Endothelial cell (in vitro differentiated cells): ENCODE measurements around the gene TAF1B. TPM values are rescaled to one million over a fixed set of nuclear protein-coding genes. Genes with fewer than 3 reads are reported as not detected.

Source experiments
- DNase-seq: peaks from one replicate; pipeline ENCODE4 v3.0.0; 2021; ENCODE audit warnings: low spot score
- H3K27ac Mint-ChIP-seq: one replicate; pipeline ENCODE4 v1.8.0; 2021; ENCODE audit warnings: mixed read lengths, inconsistent platforms; ENCODE audit not compliant: unreplicated experiment
- H3K27me3 Mint-ChIP-seq: one replicate; pipeline ENCODE4 v1.8.0; 2021; ENCODE audit warnings: mild to moderate bottlenecking, moderate library complexity, mixed read lengths, inconsistent platforms; ENCODE audit not compliant: unreplicated experiment
- H3K36me3 Mint-ChIP-seq: one replicate; pipeline ENCODE4 v1.8.0; 2021; ENCODE audit warnings: mild to moderate bottlenecking, low read depth, mixed read lengths, inconsistent platforms; ENCODE audit not compliant: unreplicated experiment
- H3K4me1 Mint-ChIP-seq: one replicate; pipeline ENCODE4 v1.8.0; 2021; ENCODE audit warnings: mild to moderate bottlenecking, mixed read lengths, inconsistent platforms; ENCODE audit not compliant: unreplicated experiment
- H3K4me3 Mint-ChIP-seq: one replicate; pipeline ENCODE4 v1.8.0; 2021; ENCODE audit warnings: mild to moderate bottlenecking, mixed read lengths, inconsistent platforms; ENCODE audit not compliant: unreplicated experiment
- H3K9me3 Mint-ChIP-seq: one replicate; pipeline ENCODE4 v1.8.0; 2021; ENCODE audit warnings: mixed read lengths, inconsistent platforms; ENCODE audit not compliant: unreplicated experiment
- CTCF ChIP-seq: fragments of 200-600 bp; sonication (generic); IDR thresholded peaks from one replicate; pipeline ENCODE4 v1.5.0; 2021; ENCODE audit warnings: antibody characterized with exemption; ENCODE audit not compliant: unreplicated experiment
- total RNA-seq: library from RNA; stranded (reverse); fragmentation: NEBNext Ultra II Directional; extraction: Animal tissue kit (Norgen Biotek cat#: 25700); gene quantifications from one replicate; pipeline ENCODE4 v1.2.1, GENCODE V29; 2021; ENCODE audit not compliant: unreplicated experiment

The TAF1B gene
- total RNA-seq, 1 donor from 2014 or later, result 19.5 TPM

- Mint-ChIP-seq H3K27me3 (peaks cover 7% of the 10 kb centered on the region), H3K27ac (no peak overlapping the region), H3K4me1 (peaks cover 6% of the 10 kb centered on the region), H3K9me3 (no peaks in the 10 kb centered on the region), H3K4me3 (no peak overlapping the region), H3K36me3 (no peaks in the 10 kb centered on the region)
- no peak for TF ChIP-seq CTCF
- DNase-seq, result no peak
Observed at GRCh38 chr2:9811679-9812511, 31.4 kb upstream of the TAF1B start.

GRCh38 chr2:9812945-9813311 lies 30.3 kb upstream of the TAF1B start:
- no peak for DNase-seq
- Mint-ChIP-seq H3K4me3 (no peak overlapping the region), H3K4me1 (peaks cover 6% of the 10 kb centered on the region), H3K9me3 (no peaks in the 10 kb centered on the region), H3K27me3 (peaks cover 5% of the 10 kb centered on the region), H3K36me3 (no peaks in the 10 kb centered on the region), H3K27ac (peak overlapping the region; percentile 48)
- no peak for TF ChIP-seq CTCF

- Mint-ChIP-seq H3K27me3 (peaks cover 5% of the 10 kb centered on the region), H3K9me3 (no peaks in the 10 kb centered on the region), H3K36me3 (no peaks in the 10 kb centered on the region), H3K4me3 (no peak overlapping the region), H3K27ac (no peak overlapping the region), H3K4me1 (peaks cover 6% of the 10 kb centered on the region)
- DNase-seq, result peak; percentile 89
- TF ChIP-seq CTCF, result peak; percentile 82
Observed at GRCh38 chr2:9813312-9814128, 29.8 kb upstream of the TAF1B start.

GRCh38 chr2:9814129-9814868 lies 29.0 kb upstream of the TAF1B start:
- no peaks in the 10 kb centered on the region for H3K9me3 Mint-ChIP-seq
- H3K4me1 Mint-ChIP-seq, result peaks cover 6% of the 10 kb centered on the region
- DNase-seq, result no peak
- H3K27me3 Mint-ChIP-seq, result peaks cover 5% of the 10 kb centered on the region
- no peak overlapping the region for H3K27ac Mint-ChIP-seq
- no peaks in the 10 kb centered on the region for H3K36me3 Mint-ChIP-seq
- no peak overlapping the region for H3K4me3 Mint-ChIP-seq
- TF ChIP-seq CTCF, result peak; percentile 42
